Panc1 (cell line): ENCODE data around the gene ANKH. TPM values are rescaled to one million over a fixed set of nuclear protein-coding genes. Genes with fewer than 3 reads are reported as not detected.

ENCODE experiments used
- ATAC-seq: fragments of 200-7000 bp; cut with Tn5 transposase; 2 replicates; pipeline ENCODE4 v1.9.1; 2020; ENCODE audit warnings: mild to moderate bottlenecking, moderate library complexity
- BruUV-seq: library from RNA; stranded (reverse); fragments of 400-500 nt; replicated peaks from 2 replicates; lab custom pipeline; 2021; lab: Mats Ljungman, UMichigan
- CTCF ChIA-PET: fragments of 300-600 bp; sonication (Branson Sonifier 250); formaldehyde crosslinking; loops from one replicate; lab custom pipeline; 2022; ENCODE audit warnings: antibody characterized with exemption; lab: Charles Lee
- POLR2A ChIA-PET: fragments of 300-600 bp; sonication (Branson Sonifier 250); formaldehyde crosslinking; loops from one replicate; lab custom pipeline; 2022; ENCODE audit warnings: antibody characterized with exemption; lab: Charles Lee
- DNase-seq: peaks from one replicate; pipeline ENCODE4 v3.0.0-alpha.2; 2010; ENCODE audit warnings: low read depth, low spot score
- H3K27ac ChIP-seq: 2 replicates; pipeline ENCODE4 v1.5.1; 2011; ENCODE audit warnings: mild to moderate bottlenecking, low read length, inconsistent platforms
- H3K27me3 ChIP-seq: fragments of 200-500 bp; sonication (Bioruptor generic); 2 replicates; pipeline ENCODE4 v1.6.0; 2014; ENCODE audit warnings: low read length, inconsistent platforms; ENCODE audit not compliant: control insufficient read depth, insufficient read depth
- H3K36me3 ChIP-seq: fragments of 200-500 bp; sonication (Bioruptor generic); 2 replicates; pipeline ENCODE4 v1.5.1; 2014; ENCODE audit warnings: inconsistent platforms, mild to moderate bottlenecking, low read length, moderate library complexity; ENCODE audit not compliant: control insufficient read depth, insufficient read depth
- H3K4me1 ChIP-seq: 2 replicates; pipeline ENCODE4 v1.5.1; 2011; ENCODE audit warnings: inconsistent platforms, mild to moderate bottlenecking, low read length, moderate library complexity; ENCODE audit not compliant: control insufficient read depth, insufficient read depth
- H3K4me3 ChIP-seq, 2 experiments: 2 replicates each; pipeline ENCODE4 v1.5.1; 2011 to 2012; ENCODE audit warnings: low read depth in 2 of 2, low read length in 2 of 2, mild to moderate bottlenecking in 2 of 2, inconsistent platforms in 1 of 2, moderate library complexity in 1 of 2
- H3K9me3 ChIP-seq: fragments of 200-500 bp; sonication (Bioruptor generic); 2 replicates; pipeline ENCODE4 v1.5.1; 2014; ENCODE audit warnings: low read depth, mild to moderate bottlenecking, inconsistent platforms, low read length, moderate library complexity; ENCODE audit not compliant: control insufficient read depth, insufficient read depth
- POLR2AphosphoS5 ChIP-seq: IDR thresholded peaks from 2 replicates; pipeline ENCODE4 v1.6.1; 2012; ENCODE audit warnings: mild to moderate bottlenecking, low read depth, low read length, moderate library complexity
- SIN3A ChIP-seq: IDR thresholded peaks from 2 replicates; pipeline ENCODE4 v1.6.1; 2012; ENCODE audit warnings: low read depth, mild to moderate bottlenecking, low read length, moderate library complexity, borderline replicate concordance; ENCODE audit not compliant: insufficient read depth
- TCF7L2 ChIP-seq: IDR thresholded peaks from 2 replicates; pipeline ENCODE4 v1.6.1; 2011; ENCODE audit warnings: mild to moderate bottlenecking, low read depth, low read length, inconsistent platforms
- in situ Hi-C: cut with HindIII; loops from 2 replicates; pipeline ENCODE4 v1.10.0; 2016; ENCODE audit warnings: low sequenced_read_pairs, low pct_unique_long_range_greater_than_20kb
- intact Hi-C: fragments of 100-400 bp; cut with micrococcal nuclease; formaldehyde crosslinking; loops from one replicate; pipeline ENCODE4 v1.10.0; 2022; ENCODE audit not compliant: unreplicated experiment
- total RNA-seq: library from RNA; stranded (reverse); gene quantifications from one replicate; pipeline ENCODE4 v1.2.1, GENCODE V29; 2021; ENCODE audit not compliant: unreplicated experiment
- TF ChIP-seq, protein P1 (sequence below), 2 experiments: IDR thresholded peaks; 2 replicates each; pipeline ENCODE4 v1.6.1; 2011 to 2012; ENCODE audit warnings: low read depth in 2 of 2, control low read depth in 1 of 2, low read length in 1 of 2, mild to moderate bottlenecking in 1 of 2, moderate library complexity in 1 of 2; ENCODE audit not compliant: insufficient read depth in 1 of 2
- TF ChIP-seq, protein P2 (sequence below): fragments of 450-650 bp; IDR thresholded peaks from 2 replicates; pipeline ENCODE4 v1.5.1; 2017; ENCODE audit warnings: mild to moderate bottlenecking

Gene ANKH
- total RNA-seq, 1 experiment from 2014 or later, result 11.2 TPM

DNA sequence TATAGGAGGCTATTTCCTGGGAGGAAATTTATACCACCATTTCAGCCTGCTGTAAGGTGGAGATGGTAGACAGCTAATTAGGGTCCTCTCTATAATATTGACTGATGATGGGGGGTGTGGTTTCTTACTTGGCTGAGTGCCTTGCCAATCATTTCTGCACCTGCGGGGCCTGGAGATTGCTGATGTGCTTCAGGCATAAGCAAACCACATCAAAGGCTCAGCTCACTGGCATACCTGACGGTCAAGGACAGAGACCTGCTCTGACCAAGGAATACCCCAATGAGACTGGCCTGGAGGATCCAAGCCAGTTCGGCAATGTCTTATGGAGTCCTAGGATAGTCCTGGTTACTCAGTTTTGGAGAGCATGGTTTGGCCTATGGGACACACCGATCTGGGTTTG is 29.5 kb downstream of the ANKH start:
- Histone ChIP-seq H3K27ac (no peak overlapping the region), H3K27me3 (peaks cover 3% of the 10 kb centered on the region), H3K9me3 (no peaks in the 10 kb centered on the region), H3K4me1 (no peaks in the 10 kb centered on the region), H3K36me3 (no peaks in the 10 kb centered on the region), H3K4me3 (no peak overlapping the region)
- TF ChIP-seq POLR2AphosphoS5, result no peak
- TF ChIP-seq SIN3A, result no peak
- TF ChIP-seq, protein P1, sequence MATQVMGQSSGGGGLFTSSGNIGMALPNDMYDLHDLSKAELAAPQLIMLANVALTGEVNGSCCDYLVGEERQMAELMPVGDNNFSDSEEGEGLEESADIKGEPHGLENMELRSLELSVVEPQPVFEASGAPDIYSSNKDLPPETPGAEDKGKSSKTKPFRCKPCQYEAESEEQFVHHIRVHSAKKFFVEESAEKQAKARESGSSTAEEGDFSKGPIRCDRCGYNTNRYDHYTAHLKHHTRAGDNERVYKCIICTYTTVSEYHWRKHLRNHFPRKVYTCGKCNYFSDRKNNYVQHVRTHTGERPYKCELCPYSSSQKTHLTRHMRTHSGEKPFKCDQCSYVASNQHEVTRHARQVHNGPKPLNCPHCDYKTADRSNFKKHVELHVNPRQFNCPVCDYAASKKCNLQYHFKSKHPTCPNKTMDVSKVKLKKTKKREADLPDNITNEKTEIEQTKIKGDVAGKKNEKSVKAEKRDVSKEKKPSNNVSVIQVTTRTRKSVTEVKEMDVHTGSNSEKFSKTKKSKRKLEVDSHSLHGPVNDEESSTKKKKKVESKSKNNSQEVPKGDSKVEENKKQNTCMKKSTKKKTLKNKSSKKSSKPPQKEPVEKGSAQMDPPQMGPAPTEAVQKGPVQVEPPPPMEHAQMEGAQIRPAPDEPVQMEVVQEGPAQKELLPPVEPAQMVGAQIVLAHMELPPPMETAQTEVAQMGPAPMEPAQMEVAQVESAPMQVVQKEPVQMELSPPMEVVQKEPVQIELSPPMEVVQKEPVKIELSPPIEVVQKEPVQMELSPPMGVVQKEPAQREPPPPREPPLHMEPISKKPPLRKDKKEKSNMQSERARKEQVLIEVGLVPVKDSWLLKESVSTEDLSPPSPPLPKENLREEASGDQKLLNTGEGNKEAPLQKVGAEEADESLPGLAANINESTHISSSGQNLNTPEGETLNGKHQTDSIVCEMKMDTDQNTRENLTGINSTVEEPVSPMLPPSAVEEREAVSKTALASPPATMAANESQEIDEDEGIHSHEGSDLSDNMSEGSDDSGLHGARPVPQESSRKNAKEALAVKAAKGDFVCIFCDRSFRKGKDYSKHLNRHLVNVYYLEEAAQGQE (IDR thresholded peaks at IDR 0.05; ENCODE audit: insufficient read depth in 1 of 2, low read depth in 2 of 2, low read length in 1 of 2), result no peak
- in situ Hi-C loops (no loop called here), intact Hi-C loops (no loop called here)
- no peak for DNase-seq
- CTCF ChIA-PET, result no interaction called here
- POLR2A ChIA-PET, result interaction anchor here (0.6 kb wide), 1 partner anchor 640 kb away, joined by 11 read pairs; no protein-coding TSS in a partner anchor
- no peak for ATAC-seq
- BruUV-seq, result no TSS peak

DNA sequence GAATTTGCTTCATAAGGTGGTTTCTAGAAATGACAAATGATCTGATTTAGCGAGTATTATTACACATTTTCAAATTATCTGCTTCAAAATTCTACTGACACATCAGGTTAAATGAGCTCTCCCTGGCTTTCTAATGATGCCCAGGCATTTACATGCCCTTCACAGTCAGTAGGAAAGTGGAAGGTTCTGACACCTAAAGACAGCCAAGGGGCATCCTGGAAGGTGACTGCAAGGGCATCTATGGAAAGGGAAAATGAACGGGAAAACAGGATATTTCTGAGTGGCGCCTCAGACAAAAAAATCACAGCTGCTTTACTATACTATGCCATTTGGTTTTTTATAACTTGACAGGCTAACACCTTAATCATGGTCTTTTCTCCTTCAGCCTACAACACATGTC is 31.0 kb downstream of the ANKH start:
- in situ Hi-C loops (no loop called here), intact Hi-C loops (no loop called here)
- ChIA-PET CTCF (no interaction called here), POLR2A (no interaction called here)
- Histone ChIP-seq H3K27me3 (peaks cover 3% of the 10 kb centered on the region), H3K36me3 (no peaks in the 10 kb centered on the region), H3K9me3 (no peaks in the 10 kb centered on the region), H3K4me3 (no peak overlapping the region), H3K27ac (no peak overlapping the region), H3K4me1 (no peaks in the 10 kb centered on the region)
- no TSS peak for BruUV-seq
- TF ChIP-seq, protein P1 (IDR thresholded peaks at IDR 0.05; ENCODE audit: insufficient read depth in 1 of 2, low read depth in 2 of 2, low read length in 1 of 2), result no peak
- TF ChIP-seq, protein P2, sequence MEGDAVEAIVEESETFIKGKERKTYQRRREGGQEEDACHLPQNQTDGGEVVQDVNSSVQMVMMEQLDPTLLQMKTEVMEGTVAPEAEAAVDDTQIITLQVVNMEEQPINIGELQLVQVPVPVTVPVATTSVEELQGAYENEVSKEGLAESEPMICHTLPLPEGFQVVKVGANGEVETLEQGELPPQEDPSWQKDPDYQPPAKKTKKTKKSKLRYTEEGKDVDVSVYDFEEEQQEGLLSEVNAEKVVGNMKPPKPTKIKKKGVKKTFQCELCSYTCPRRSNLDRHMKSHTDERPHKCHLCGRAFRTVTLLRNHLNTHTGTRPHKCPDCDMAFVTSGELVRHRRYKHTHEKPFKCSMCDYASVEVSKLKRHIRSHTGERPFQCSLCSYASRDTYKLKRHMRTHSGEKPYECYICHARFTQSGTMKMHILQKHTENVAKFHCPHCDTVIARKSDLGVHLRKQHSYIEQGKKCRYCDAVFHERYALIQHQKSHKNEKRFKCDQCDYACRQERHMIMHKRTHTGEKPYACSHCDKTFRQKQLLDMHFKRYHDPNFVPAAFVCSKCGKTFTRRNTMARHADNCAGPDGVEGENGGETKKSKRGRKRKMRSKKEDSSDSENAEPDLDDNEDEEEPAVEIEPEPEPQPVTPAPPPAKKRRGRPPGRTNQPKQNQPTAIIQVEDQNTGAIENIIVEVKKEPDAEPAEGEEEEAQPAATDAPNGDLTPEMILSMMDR, result no peak
- no peak for TF ChIP-seq TCF7L2
- no peak for TF ChIP-seq SIN3A
- no peak for TF ChIP-seq POLR2AphosphoS5
- no peak for ATAC-seq
- no peak for DNase-seq
